ENCODE data around the gene ENG. TPM values are rescaled to one million over a fixed set of nuclear protein-coding genes. Genes with fewer than 3 reads are reported as not detected.

The ENG gene
- total RNA-seq, 1 experiment from 2014 or later: 0.18 TPM

- Mint-ChIP-seq H3K4me3 (ENCODE audit: unreplicated experiment) (no peak overlapping the region), H3K9me3 (ENCODE audit: unreplicated experiment) (no peaks in the 10 kb centered on the region), H3K4me1 (ENCODE audit: low read depth, unreplicated experiment) (peaks cover 4% of the 10 kb centered on the region), H3K36me3 (ENCODE audit: insufficient read depth, unreplicated experiment) (peaks cover 14% of the 10 kb centered on the region), H3K27ac (ENCODE audit: unreplicated experiment) (no peak overlapping the region), H3K27me3 (ENCODE audit: insufficient read depth, unreplicated experiment) (no peaks in the 10 kb centered on the region)
- H3K9me3 ChIP-seq: no peaks in the 10 kb centered on the region
- intact Hi-C loops (cut with micrococcal nuclease; ENCODE audit: unreplicated experiment): no loop called here
- peaks cover 10% of the 10 kb centered on the region; the same call in 1 of the 2 replicates for H3K4me1 ChIP-seq
- H3K4me3 ChIP-seq (ENCODE audit: low read depth, low read length): no peak overlapping the region
- no peaks in the 10 kb centered on the region for H3K27me3 ChIP-seq (replicated peaks; ENCODE audit: control insufficient read depth, insufficient read depth, low read length)
- ChIA-PET POLR2A (no interaction called here), CTCF (no interaction called here)
- no peaks in the 10 kb centered on the region for H3K36me3 ChIP-seq (ENCODE audit: control insufficient read depth, insufficient read depth, low read length)
- BruUV-seq (replicated peaks): no TSS peak
- no peak for DNase-seq
- TF ChIP-seq, protein P1, sequence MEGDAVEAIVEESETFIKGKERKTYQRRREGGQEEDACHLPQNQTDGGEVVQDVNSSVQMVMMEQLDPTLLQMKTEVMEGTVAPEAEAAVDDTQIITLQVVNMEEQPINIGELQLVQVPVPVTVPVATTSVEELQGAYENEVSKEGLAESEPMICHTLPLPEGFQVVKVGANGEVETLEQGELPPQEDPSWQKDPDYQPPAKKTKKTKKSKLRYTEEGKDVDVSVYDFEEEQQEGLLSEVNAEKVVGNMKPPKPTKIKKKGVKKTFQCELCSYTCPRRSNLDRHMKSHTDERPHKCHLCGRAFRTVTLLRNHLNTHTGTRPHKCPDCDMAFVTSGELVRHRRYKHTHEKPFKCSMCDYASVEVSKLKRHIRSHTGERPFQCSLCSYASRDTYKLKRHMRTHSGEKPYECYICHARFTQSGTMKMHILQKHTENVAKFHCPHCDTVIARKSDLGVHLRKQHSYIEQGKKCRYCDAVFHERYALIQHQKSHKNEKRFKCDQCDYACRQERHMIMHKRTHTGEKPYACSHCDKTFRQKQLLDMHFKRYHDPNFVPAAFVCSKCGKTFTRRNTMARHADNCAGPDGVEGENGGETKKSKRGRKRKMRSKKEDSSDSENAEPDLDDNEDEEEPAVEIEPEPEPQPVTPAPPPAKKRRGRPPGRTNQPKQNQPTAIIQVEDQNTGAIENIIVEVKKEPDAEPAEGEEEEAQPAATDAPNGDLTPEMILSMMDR (IDR thresholded peaks at IDR 0.05; ENCODE audit: insufficient read depth in 1 of 2, low read depth in 1 of 2, low read length in 1 of 2, severe bottlenecking in 1 of 2, unreplicated experiment in 1 of 2): no peak
Observed at GRCh38 chr9:127880143-127880542, 25.7 kb upstream of the ENG start.

GRCh38 chr9:127878652-127879390 is 24.4 kb upstream of the ENG start:
- H3K27ac Mint-ChIP-seq (ENCODE audit: unreplicated experiment): peak overlapping the region; percentile 43
- Histone ChIP-seq H3K4me1 (peaks cover 10% of the 10 kb centered on the region; the same call in 1 of the 2 replicates), H3K27me3 (replicated peaks; ENCODE audit: control insufficient read depth, insufficient read depth, low read length) (no peaks in the 10 kb centered on the region), H3K36me3 (ENCODE audit: control insufficient read depth, insufficient read depth, low read length) (no peaks in the 10 kb centered on the region), H3K9me3 (no peaks in the 10 kb centered on the region), H3K4me3 (ENCODE audit: low read depth, low read length) (no peak overlapping the region)
- TF ChIP-seq, protein P1 (IDR thresholded peaks at IDR 0.05; ENCODE audit: insufficient read depth in 1 of 2, low read depth in 1 of 2, low read length in 1 of 2, severe bottlenecking in 1 of 2, unreplicated experiment in 1 of 2): no peak
- no peaks in the 10 kb centered on the region for H3K27me3 Mint-ChIP-seq (ENCODE audit: insufficient read depth, unreplicated experiment)
- DNase-seq: no peak
- intact Hi-C loops (cut with micrococcal nuclease; ENCODE audit: unreplicated experiment): no loop called here
- ChIA-PET CTCF (no interaction called here), POLR2A (no interaction called here)
- no peaks in the 10 kb centered on the region for H3K9me3 Mint-ChIP-seq (ENCODE audit: unreplicated experiment)
- peak overlapping the region; percentile 79 for H3K4me3 Mint-ChIP-seq (ENCODE audit: unreplicated experiment)
- H3K4me1 Mint-ChIP-seq (ENCODE audit: low read depth, unreplicated experiment): peaks cover 4% of the 10 kb centered on the region
- BruUV-seq (replicated peaks): no TSS peak
- peaks cover 14% of the 10 kb centered on the region for H3K36me3 Mint-ChIP-seq (ENCODE audit: insufficient read depth, unreplicated experiment)

GRCh38 chr9:127878001-127878651 is 23.7 kb upstream of the ENG start:
- no peak for DNase-seq
- BruUV-seq (replicated peaks): no TSS peak

More at GRCh38 chr9:127878001-127878651, 23.7 kb upstream of the ENG start:
- Histone ChIP-seq H3K4me1 (peaks cover 10% of the 10 kb centered on the region; the same call in 1 of the 2 replicates), H3K9me3 (no peaks in the 10 kb centered on the region), H3K27me3 (replicated peaks; ENCODE audit: control insufficient read depth, insufficient read depth, low read length) (no peaks in the 10 kb centered on the region), H3K36me3 (ENCODE audit: control insufficient read depth, insufficient read depth, low read length) (no peaks in the 10 kb centered on the region), H3K4me3 (ENCODE audit: low read depth, low read length) (peak overlapping the region; percentile 56)
- POLR2A ChIA-PET: no interaction called here
- Mint-ChIP-seq H3K4me3 (ENCODE audit: unreplicated experiment) (peak overlapping the region; percentile 79), H3K36me3 (ENCODE audit: insufficient read depth, unreplicated experiment) (peaks cover 13% of the 10 kb centered on the region), H3K4me1 (ENCODE audit: low read depth, unreplicated experiment) (peaks cover 4% of the 10 kb centered on the region), H3K27ac (ENCODE audit: unreplicated experiment) (peak overlapping the region; percentile 43), H3K9me3 (ENCODE audit: unreplicated experiment) (no peaks in the 10 kb centered on the region), H3K27me3 (ENCODE audit: insufficient read depth, unreplicated experiment) (no peaks in the 10 kb centered on the region)
- intact Hi-C loops (cut with micrococcal nuclease; ENCODE audit: unreplicated experiment): no loop called here
- TF ChIP-seq, protein P1 (IDR thresholded peaks at IDR 0.05; ENCODE audit: insufficient read depth in 1 of 2, low read depth in 1 of 2, low read length in 1 of 2, severe bottlenecking in 1 of 2, unreplicated experiment in 1 of 2): no peak
- CTCF ChIA-PET: no interaction called here

All from Caco-2 (cell line).